COLO829 (cell line): ENCODE results near the gene TNC.

ENCODE experiments used
- DNase-seq: peaks from one replicate; pipeline ENCODE4 v3.0.0; 2012; ENCODE audit warnings: low spot score

Gene TNC

DNA sequence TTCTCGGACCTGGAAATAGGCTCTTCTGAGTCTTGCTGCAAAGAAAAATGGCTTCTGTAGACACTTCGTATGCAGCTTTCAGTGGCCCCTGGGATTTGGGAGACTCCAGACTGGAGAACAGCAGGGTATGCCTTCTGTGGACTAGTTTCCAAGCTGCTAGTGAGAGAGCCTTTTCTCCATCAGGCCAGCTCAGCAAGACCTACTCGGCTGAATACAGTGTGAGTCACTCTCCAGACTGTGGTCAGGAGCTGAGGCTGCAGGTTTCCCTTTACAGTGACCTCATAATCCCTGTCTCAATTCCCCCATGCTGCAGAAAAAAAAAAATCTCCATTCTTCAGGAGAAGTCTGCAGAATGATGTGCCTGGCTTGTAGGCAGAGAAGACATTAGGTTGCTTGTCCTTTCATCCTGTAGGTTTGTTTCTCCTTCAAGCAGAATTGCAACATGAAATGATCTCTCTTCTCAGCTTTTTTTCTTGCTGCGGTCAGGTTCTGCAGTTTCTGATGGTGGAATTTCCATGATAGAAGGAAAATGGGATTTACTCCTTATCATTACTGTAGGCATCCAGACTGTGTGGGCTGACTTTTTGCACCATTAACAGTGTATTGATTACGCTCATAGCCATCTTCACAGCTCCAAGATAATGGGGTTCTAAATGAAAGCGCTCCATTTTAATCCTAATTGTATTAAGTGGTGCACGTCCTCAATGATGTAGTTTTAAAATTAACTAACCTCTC lies 109.3 kb downstream of the TNC start:
- DNase-seq = peak; percentile 36

DNA sequence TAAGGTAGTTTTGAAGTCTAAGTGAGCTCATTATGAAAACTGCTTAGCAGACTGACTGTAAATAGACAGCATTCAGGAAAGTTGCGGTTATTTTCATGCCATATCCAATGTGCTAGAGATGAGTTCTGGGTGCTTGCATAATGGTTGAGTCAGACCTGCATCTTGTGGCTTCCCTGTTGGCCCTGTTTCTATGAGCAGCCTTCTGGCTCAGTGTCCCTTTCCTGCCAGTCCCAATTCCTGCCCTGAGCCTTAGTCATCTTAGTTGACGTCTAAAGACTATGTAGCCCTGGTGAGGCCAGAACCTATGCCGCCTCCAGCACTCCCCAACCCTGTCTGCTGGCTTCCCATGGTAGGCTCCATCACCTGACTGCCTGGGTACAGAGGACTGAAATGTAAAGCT lies 111.3 kb downstream of the TNC start:
- DNase-seq = no peak

DNA sequence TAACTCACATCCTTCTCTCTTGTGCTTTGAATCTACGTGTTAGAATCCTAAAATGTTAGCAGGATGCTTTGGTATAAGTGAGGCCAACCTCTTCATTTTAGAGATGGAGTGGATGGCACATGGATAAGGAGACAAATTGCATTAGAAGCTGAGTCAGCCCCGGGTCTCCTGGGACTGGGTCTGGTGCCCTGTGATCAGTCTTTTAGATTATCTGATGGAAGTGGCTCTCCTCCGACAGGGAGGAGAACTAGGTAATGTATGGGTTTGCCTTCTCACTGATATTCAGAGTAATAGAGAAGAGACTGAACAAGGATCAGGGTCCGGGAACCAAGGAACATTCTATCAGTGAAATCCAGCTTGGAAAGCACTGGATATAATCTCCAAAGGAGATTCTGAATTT lies 112.6 kb downstream of the TNC start:
- no peak for DNase-seq

DNA sequence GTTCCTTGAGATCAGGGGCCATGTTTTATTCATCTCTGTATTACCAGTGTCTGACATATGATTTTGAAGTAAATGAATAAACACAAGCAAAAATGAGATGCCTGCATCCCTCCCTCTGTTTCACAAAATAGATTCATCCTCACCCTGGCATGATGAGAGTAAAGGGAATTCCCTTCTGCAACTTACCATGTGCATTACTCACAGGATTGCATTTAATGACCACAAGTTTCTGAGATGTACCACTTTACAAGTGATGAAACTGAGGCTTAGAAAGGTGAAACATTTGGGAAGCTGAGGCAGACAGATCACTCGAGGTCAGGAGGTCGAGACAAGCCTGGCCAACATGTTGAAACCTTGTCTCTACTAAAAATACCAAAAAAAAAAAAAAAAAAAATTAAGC lies 113.4 kb downstream of the TNC start:
- no peak for DNase-seq

DNA sequence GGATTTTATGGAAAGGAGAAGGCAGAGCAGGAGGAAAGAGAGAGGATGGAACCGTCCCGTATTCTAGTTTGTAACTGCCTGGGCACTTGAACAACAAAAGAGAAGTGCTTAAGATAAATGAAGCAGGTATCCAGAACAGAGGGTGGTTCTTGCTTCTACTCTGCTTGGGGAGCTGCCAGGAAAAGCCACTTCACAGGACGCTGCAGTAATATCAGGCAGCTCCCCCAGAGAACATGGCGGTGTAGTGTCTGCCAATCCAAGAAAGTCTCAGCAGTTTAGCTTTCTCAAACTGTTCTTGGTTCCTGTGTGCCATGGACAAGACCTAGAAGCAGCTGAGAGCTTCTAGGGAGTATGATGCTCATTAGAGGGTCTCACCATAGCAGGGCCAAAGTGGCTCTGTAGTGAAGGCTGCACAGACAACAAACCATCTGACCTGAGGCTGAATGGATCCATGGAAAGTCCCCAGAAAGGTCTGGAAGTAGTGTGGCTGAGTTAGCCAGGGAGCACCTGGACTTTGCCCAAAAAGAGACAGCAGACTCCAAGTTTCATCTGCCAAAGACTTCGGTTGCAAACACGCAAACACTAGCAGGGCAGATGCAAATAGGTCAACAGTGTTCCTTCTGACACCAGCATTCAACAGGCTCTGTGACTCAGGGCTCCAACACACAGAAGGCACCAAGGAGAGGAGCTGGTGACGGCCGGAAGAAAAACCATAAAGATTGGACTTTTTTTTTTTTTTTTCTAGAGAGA lies 115.4 kb downstream of the TNC start:
- DNase-seq = no peak

DNA sequence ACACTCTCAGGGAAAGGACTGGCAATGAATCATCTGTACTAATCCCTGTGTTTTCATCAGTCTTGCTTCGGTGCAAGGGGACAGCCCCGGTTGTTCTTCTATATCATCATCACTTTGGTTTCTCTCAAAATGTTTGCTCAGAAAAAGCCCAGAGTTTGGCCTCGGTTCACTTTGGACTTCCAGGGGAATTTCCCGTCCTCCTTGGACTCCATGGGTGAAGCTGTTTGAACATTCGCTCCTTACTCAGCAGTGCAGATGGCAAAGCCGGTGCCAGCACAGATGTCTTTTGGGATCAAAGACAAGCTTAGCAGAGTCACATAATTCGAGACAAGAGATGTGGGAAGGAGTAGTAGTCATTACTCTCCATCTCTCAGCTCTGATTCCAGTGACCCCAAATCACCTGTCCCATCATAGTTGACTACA lies 117.7 kb downstream of the TNC start:
- no peak for DNase-seq

DNA sequence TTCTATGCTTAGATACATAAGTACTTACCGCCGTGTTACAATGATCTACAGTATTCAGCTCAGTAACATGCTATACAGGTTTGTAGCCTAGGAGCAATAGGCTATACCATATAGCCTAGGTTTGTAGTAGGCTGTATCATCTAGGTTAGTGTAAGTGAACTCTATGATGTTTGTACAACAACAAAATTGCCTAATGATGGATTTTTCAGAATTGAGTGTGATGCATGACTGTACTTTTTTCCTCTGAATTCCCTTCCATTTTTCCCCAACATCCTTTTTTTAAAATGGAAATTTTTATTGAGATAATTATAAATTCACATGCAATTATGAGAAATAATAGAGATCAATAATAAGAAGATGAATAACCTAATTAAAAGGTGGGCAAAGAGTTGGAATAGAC lies 119.6 kb downstream of the TNC start:
- no peak for DNase-seq

DNA sequence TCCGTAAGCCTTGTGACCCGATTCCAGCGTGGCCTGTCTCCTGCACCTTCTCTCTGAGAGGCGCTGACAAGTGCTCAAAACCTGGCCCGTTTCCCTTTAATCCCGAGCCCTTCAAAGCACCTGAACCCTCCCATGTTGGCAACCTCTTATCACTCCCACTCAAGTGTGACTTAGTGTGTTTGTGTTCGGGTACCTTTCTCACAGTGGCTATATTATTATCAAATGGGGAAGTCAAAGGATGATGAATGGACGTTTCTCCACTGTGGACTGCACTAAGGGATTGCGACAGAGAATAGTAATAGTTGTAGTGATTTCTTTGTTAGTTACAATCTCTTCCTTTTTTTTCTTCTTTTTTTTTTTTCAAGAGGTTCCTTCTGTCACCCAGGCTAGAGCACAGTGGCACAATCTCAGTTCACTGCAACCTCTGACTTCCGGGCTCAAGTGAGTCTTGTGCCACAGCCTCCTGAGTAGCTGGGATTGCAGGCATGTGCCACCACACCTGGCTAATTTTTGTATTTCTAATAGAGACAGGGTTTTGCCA lies 122.2 kb downstream of the TNC start:
- DNase-seq = no peak

DNA sequence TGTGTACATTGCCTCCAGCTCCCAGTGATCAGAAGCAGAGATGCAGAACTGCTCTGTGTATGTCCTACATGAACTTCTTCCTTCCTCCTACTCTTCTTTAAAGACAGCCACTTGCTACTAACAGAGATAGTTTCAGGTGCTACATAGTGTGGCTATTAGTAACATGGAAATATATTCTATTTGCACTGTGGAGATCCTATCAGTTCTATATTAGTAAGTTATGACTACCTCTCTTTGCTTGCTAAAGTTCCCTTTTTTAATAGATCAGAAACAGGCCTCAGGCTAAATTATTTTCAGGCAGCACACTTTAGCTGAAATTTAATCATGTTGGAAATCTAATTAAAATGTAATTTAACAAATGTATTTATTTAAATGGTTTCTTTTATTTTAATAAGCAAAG lies 123.2 kb downstream of the TNC start:
- no peak for DNase-seq

DNA sequence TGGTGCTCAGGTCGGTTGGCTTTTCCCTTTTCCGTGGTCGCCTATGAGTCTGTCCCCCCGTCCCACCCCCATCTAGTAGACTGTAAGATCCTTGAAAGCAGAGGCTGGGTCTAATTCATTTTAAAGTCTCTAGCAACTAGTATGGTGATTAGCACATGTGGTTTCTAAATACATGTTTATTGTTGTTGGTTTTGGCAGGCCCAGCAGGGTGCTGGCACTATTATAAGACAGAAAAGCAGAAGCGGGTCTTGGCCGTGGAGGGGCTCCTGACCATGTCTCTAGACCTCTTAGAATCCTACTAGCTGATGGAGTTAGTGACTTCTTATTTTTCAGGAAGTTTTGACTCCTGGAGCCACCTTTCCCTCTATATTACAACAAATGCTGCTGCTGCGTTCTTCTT lies 126.1 kb downstream of the TNC start:
- no peak for DNase-seq

DNA sequence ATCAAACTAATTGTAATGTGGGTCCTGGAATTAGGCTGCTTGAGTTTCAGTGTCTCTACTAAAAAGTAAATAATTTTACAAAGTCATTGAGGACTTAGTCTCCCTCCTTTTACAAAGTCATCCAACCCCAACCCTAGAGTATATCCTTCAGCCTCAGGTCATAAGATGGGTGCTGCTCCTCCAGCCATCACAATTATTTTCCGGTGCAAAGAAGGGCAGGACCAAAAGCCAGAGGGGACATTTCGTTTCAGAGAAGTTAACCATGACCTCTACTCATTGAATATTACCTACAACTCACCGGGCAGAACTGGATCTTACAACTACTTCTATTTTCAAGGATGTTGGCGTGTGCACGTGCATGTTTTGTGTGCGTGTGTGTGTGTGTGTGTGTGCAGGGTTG lies 127.1 kb downstream of the TNC start:
- DNase-seq = no peak

DNA sequence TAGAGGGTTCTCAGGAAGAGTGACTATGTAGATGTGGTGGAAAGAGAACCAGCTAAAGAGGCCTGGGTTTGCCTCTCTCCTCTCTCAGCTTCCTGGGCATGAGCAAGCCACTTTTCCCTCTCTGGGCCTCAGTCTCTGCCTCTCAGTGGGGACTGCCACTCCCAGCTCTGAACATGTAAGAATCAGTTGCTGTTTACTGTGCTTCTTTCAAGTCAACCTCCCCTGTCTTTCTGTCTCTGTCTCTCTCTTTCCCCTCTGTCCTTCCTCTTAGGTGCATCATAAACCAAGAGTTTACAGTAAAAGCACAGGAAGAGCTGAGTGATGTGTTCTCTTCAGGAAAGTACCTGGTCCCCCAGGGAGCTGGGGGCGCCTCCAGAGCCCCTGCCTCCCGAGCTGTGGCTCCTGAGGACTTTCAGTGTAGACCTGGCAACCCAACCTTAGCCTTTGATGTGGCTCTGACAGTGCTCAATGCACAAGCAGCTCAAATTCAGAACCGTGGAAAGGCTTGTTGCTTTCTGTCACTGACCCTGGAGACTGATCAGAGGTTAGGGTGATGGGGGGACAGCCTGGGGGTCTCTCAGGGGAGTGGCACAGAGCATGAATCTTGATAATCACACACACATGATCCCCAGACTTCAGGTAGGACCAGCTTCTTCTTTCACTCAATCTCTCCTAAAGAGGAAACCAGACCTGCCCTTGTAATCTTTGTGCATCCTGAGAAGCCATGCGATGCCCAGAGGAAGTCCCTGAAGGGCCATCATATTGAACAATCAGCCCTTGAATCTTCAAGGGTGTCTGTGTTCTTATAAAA lies 128.2 kb downstream of the TNC start:
- no peak for DNase-seq

DNA sequence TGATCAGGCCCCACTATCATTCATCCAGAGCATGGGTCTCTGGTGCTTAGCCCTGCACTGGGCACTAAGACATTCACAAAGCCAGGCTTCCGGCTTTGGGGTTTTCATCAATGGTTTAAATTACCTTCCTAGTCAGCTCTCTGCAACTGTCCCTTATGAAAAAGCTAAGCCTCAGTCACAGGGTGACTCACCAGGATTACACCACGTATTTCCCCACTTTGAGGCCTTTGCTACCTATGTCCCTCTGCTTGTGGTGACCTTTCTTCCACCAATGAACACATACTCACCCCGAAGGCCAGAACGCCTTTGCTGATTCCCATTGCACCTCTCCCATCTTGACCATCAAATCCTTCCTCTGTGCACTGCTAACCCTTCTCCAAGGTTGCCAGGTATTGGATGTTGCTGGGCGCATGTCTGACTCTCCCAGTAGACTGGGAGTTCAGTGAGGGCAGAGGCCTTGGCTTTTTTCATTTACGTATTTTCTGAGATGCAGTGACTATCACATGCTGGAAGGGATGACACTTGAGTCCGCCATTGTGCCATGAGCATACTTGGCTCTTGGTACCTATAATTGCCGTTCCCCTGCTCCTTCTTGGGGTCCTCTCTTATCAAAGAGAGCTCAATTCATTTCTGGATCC lies 128.9 kb downstream of the TNC start:
- no peak for DNase-seq

DNA sequence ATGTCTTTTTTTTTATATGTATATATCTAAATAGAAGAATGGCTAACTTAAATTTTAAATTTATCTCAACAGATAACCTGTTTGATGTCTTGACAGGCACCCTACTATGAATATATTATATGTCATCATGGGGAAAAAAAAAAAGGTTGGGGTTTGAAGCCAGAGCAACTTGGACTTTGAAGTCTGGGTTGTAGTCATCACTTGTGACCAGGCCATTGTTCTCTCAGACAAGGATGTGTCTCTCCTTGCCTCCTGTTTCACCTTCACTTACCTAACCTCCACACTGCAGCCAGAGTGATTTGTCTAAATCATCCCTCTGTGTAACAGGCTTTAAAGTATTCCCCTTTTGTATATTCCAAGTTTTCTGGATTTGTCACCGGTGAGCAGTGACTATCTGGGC lies 130.8 kb downstream of the TNC start:
- DNase-seq = no peak

DNA sequence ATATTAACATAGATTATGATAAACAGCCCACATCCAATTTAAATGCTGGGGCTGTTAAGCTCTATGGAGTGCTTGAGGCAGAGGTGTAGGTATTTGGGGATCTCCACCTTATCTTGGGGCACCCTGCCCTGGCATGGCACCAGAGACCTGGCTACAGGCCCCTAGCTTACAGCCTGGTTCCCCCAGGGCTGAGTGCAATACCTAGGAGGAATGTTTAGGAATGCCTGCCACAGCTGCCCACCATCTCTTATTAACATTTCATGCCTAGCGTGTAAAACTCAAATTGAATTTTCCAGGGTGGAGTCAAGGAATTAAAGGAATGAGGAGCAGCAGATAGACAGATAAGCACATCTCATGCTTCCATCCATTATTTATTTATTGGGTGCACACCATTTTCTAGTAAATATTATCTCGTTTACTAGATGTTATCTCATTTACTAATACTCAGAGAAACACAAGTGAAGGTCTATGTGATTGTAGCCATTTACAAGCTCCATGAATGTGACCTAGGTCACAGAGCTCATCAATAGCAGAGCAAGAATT lies 131.9 kb downstream of the TNC start:
- no peak for DNase-seq

DNA sequence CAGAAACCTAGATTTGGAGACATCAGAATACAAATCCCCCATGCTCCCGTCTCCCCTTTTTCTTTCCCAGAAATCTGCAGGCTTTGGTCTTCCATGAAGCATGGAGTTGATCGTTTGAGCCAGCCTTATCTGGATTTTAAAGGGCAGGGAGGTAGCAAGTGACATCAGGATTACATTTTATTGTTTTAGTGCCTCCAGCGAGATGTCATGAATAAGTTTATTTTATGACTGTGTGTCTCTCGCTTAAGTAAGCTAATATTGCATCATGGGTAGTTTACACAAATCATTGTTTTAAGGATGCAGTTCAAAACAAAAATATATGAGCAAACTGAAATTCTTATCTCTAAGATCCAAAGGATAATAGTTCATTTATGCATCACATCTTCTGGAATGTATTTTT lies 136.9 kb downstream of the TNC start:
- DNase-seq = peak; percentile 16

DNA sequence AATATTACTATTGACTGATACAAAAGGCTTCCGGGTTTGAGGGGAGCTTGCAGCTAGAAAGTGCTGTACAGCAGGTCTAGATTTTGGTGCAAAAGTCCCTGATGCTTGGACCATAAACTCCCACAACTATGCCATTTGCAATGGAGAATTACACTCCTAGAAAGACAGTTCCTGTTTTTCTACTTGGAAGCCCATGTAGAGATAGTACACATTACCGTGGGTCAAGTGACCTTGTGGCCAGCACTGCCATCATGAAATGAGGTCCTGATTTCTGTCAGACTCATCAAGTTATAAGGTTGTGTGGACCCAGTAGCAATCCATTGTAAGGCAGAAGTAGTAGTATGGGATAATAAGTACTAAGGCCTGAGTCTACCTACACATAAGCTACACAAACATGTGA lies 144.7 kb downstream of the TNC start:
- no peak for DNase-seq

DNA sequence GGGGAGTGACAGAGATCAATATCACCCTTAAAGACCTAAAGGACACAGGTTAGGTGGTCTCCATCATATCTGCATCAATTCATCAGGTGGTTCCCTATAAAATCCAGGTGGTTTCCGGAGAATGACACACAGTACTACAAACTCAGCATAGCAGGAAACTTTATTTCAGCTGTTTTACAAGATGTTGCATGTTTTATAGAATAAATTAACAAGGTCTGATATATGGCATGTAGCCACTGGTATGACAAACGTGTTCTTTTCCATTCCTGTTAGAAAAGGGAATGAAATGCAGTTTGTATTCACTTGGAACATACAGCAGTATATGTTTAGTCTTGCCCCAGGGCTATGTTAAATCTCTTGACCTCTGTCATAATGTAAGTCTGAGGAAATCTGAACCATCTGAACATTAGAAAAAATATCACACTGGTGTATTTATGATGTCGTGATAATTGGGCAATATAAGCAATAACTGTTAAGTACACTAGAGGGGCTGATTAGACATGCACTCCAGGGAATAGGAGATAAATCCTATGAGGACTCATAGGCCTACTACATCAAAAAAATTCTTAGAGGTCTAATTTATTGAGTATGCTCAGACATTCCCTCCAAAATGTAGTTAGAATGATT lies 145.3 kb downstream of the TNC start:
- no peak for DNase-seq
